HEK293T (cell line): Measurements from ENCODE around the gene CYP17A1.

Source experiments
- CTCF ChIA-PET: fragments of 350-600 bp; formaldehyde crosslinking; extraction: SDS; loops from one replicate; lab custom pipeline; 2021; ENCODE audit warnings: antibody characterized with exemption, inconsistent platforms; lab: Yijun Ruan, JAX
- POLR2A ChIA-PET: fragments of 350-600 bp; formaldehyde crosslinking; extraction: SDS; loops from one replicate; lab custom pipeline; 2020; ENCODE audit warnings: antibody characterized with exemption, inconsistent platforms; lab: Yijun Ruan, JAX
- DNase-seq: peaks from one replicate; pipeline ENCODE4 v3.0.0; 2012; ENCODE audit warnings: mixed read lengths; ENCODE audit errors: extremely low spot score
- ARNT ChIP-seq: fragments of 450-650 bp; IDR thresholded peaks from 2 replicates; pipeline ENCODE4 v1.6.1; 2017; ENCODE audit warnings: mild to moderate bottlenecking
- BHLHE40 ChIP-seq: fragments of 450-650 bp; IDR thresholded peaks from 2 replicates; pipeline ENCODE4 v1.6.1; 2016; ENCODE audit warnings: mild to moderate bottlenecking, moderate library complexity, borderline replicate concordance
- CTBP1 ChIP-seq: fragments of 450-650 bp; IDR thresholded peaks from 2 replicates; pipeline ENCODE4 v1.6.1; 2016; ENCODE audit warnings: borderline replicate concordance
- ELF4 ChIP-seq: fragments of 450-650 bp; IDR thresholded peaks from 2 replicates; pipeline ENCODE4 v1.6.1; 2017; ENCODE audit warnings: antibody characterized with exemption
- FOXA1 ChIP-seq: fragments of 450-650 bp; IDR thresholded peaks from 2 replicates; pipeline ENCODE4 v1.6.1; 2016; ENCODE audit warnings: mild to moderate bottlenecking
- FOXK2 ChIP-seq: fragments of 450-650 bp; IDR thresholded peaks from 2 replicates; pipeline ENCODE4 v1.6.1; 2016; ENCODE audit warnings: mild to moderate bottlenecking
- FOXM1 ChIP-seq: fragments of 450-650 bp; IDR thresholded peaks from 2 replicates; pipeline ENCODE4 v1.6.1; 2017; ENCODE audit warnings: mild to moderate bottlenecking, borderline replicate concordance
- HDGF ChIP-seq: fragments of 450-650 bp; IDR thresholded peaks from 2 replicates; pipeline ENCODE4 v1.6.1; 2017; ENCODE audit warnings: antibody characterized with exemption, borderline replicate concordance
- L3MBTL2 ChIP-seq: fragments of 450-650 bp; conservative IDR thresholded peaks from 2 replicates; pipeline ENCODE4 v1.6.1; 2016; ENCODE audit warnings: mild to moderate bottlenecking
- LEF1 ChIP-seq: fragments of 450-650 bp; IDR thresholded peaks from 2 replicates; pipeline ENCODE4 v1.6.1; 2017; ENCODE audit warnings: mild to moderate bottlenecking, borderline replicate concordance
- NFRKB ChIP-seq: fragments of 450-650 bp; IDR thresholded peaks from 2 replicates; pipeline ENCODE4 v1.6.1; 2016; ENCODE audit warnings: mild to moderate bottlenecking, moderate library complexity
- SP1 ChIP-seq: fragments of 450-650 bp; IDR thresholded peaks from 2 replicates; pipeline ENCODE4 v1.6.1; 2017
- SUZ12 ChIP-seq: fragments of 450-650 bp; IDR thresholded peaks from 2 replicates; pipeline ENCODE4 v1.6.1; 2016; ENCODE audit warnings: mild to moderate bottlenecking
- TARDBP ChIP-seq: fragments of 450-650 bp; IDR thresholded peaks from 2 replicates; pipeline ENCODE4 v1.6.1; 2016
- ZNF384 ChIP-seq: fragments of 450-650 bp; IDR thresholded peaks from 2 replicates; pipeline ENCODE4 v1.6.1; 2016
- TF ChIP-seq, protein P1 (sequence below): fragments of 450-650 bp; IDR thresholded peaks from 2 replicates; pipeline ENCODE4 v1.6.1; 2016

CYP17A1 gene

GRCh38 chr10:102814873-102815661, 22.1 kb downstream of the CYP17A1 start:
- CTCF ChIA-PET: no interaction called here
- DNase-seq: no peak
- TF ChIP-seq ZNF384 (no peak), TARDBP (no peak), ARNT (no peak)
- POLR2A ChIA-PET: no interaction called here

- ChIA-PET POLR2A (no interaction called here), CTCF (no interaction called here)
- TF ChIP-seq BHLHE40 (no peak), FOXK2 (no peak), FOXM1 (no peak), TARDBP (no peak), ZNF384 (no peak), SP1 (no peak), SUZ12 (no peak), L3MBTL2 (no peak), ELF4 (no peak), NFRKB (no peak), ARNT (no peak)
- TF ChIP-seq, protein P1, sequence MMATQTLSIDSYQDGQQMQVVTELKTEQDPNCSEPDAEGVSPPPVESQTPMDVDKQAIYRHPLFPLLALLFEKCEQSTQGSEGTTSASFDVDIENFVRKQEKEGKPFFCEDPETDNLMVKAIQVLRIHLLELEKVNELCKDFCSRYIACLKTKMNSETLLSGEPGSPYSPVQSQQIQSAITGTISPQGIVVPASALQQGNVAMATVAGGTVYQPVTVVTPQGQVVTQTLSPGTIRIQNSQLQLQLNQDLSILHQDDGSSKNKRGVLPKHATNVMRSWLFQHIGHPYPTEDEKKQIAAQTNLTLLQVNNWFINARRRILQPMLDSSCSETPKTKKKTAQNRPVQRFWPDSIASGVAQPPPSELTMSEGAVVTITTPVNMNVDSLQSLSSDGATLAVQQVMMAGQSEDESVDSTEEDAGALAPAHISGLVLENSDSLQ: no peak
- DNase-seq: no peak
Observed at GRCh38 chr10:102814453-102814871, 22.8 kb downstream of the CYP17A1 start.

DNA sequence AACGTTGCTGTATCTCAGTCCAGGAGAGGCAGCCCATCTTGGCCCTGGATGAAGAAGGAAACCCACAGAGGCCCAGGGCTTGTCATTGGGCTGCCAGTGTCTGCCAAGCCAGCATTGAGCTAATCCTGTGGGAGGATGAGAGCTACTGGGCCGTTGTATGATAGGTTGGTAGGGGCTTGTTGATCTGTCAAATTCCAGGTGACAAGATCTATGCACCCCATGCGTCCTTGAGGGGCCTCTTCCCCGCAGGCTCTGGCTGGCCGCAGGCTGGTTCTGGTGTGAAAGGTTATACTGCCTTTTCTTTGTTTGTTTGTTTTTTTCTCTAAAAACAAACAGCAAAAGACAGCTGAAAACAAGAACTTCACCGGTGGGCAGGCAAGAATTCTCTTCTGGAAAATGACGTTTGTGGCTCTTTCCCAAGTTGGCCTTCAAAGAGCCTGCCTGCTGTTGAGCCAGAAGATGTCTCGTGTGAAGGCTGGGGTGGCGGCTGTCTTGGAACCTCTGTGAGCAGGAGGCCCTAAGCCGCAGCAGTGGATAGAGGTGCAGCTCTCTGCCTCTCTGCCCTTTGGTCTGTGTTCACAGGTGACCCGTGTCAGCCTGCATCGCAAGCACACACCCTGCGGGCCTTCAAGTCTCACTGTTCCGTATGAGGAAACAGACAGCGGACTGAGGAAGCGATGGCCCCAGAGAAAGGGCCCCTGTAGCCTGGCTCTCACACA, 23.3 kb downstream of the CYP17A1 start:
- no peak for DNase-seq
- CTCF ChIA-PET: no interaction called here
- POLR2A ChIA-PET: no interaction called here
- TF ChIP-seq SUZ12 (no peak), FOXM1 (no peak), ARNT (no peak), BHLHE40 (no peak), ELF4 (no peak), TARDBP (no peak)

DNA sequence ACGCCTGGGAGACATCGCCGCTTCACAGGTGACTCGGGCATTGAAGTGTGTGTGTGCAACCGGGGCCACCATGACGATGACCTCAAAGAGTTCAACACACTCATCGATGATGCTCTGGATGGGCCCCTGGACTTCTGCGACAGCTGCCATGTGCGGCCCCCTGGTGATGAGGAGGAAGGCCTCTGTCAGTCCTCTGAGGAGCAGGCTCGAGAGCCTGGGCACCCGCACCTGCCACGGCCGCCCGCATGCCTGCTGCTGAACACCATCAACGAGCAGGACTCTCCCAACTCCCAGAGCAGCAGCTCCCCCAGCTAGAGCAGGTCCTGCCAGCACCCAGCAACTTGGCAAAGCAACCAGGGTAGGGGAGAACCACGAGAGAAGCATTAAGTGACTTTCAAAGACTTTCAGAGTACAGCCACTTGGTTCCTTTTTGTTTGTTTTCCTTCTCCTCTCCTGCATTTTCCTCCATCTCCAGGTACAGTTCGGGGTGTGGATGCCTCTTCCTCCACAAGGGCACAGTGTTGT, 24.1 kb downstream of the CYP17A1 start:
- TF ChIP-seq L3MBTL2 (no peak), CTBP1 (no peak), BHLHE40 (no peak), LEF1 (no peak)
- ChIA-PET POLR2A (no interaction called here), CTCF (no interaction called here)
- DNase-seq: no peak

GRCh38 chr10:102812231-102812876, 24.9 kb downstream of the CYP17A1 start:
- POLR2A ChIA-PET: no interaction called here
- no peak for TF ChIP-seq ZNF384
- no peak for TF ChIP-seq LEF1
- no peak for TF ChIP-seq BHLHE40
- TF ChIP-seq SUZ12: no peak
- TF ChIP-seq FOXA1: no peak
- no peak for TF ChIP-seq TARDBP
- no peak for TF ChIP-seq FOXM1
- TF ChIP-seq ELF4: no peak
- no peak for TF ChIP-seq L3MBTL2
- TF ChIP-seq FOXK2: no peak
- no peak for TF ChIP-seq NFRKB
- no peak for TF ChIP-seq ARNT
- TF ChIP-seq HDGF: no peak
- TF ChIP-seq, protein P1: no peak
- no peak for TF ChIP-seq SP1
- no peak for TF ChIP-seq CTBP1
- no peak for DNase-seq
- CTCF ChIA-PET: no interaction called here

GRCh38 chr10:102811346-102811745, 25.9 kb downstream of the CYP17A1 start:
- DNase-seq: no peak
- POLR2A ChIA-PET: no interaction called here
- TF ChIP-seq ELF4 (no peak), HDGF (no peak)
- CTCF ChIA-PET: no interaction called here

DNA sequence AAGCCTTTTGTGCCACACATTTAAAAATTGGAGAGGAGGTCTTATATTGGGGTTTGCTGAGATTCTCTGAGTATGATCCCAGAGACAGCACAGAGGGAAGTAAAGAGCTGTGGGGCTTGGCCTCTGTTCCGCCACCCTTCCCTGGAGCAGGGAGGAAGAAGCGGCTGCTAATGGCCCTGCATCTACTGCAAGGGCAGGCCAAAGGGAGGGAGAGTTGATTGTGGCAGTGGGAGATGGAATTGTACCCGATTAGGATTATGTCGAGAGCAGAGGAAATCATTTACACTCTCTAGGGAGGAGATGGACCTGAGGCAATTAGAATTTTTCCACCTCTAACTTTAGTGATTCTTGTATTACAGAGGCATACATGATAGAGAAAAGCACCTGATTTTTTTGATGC, 28.8 kb downstream of the CYP17A1 start:
- POLR2A ChIA-PET: no interaction called here
- CTCF ChIA-PET: interaction anchor here (0.6 to 0.7 kb wide), 2 partner anchors 27 to 94 kb away, joined by 3 read pairs; no protein-coding TSS in a partner anchor
- no peak for DNase-seq
- TF ChIP-seq FOXM1 (no peak), SP1 (no peak), FOXK2 (no peak), ELF4 (no peak), HDGF (no peak), SUZ12 (no peak), BHLHE40 (no peak), LEF1 (no peak), L3MBTL2 (no peak), ZNF384 (no peak), CTBP1 (no peak), NFRKB (no peak), FOXA1 (no peak), TARDBP (no peak), ARNT (no peak)
- TF ChIP-seq, protein P1: no peak
